Chondrocyte (in vitro differentiated cells): Measurements from ENCODE around the gene RNF214. TPM values are rescaled to one million over a fixed set of nuclear protein-coding genes. Genes with fewer than 3 reads are reported as not detected.

Experiments used
- DNase-seq: peaks from one replicate; pipeline ENCODE4 v3.0.0; 2021; ENCODE audit warnings: mixed read lengths, low spot score
- H3K27ac Mint-ChIP-seq: one replicate; pipeline ENCODE4 v1.8.0; 2021; ENCODE audit warnings: mild to moderate bottlenecking, moderate library complexity, mixed read lengths; ENCODE audit not compliant: unreplicated experiment
- H3K27me3 Mint-ChIP-seq: 2 replicates; pipeline ENCODE4 v1.8.0; 2021; ENCODE audit warnings: low read depth, mixed read lengths
- H3K36me3 Mint-ChIP-seq: 2 replicates; pipeline ENCODE4 v1.8.0; 2021; ENCODE audit warnings: low read depth, mixed read lengths
- H3K4me1 Mint-ChIP-seq: 2 replicates; pipeline ENCODE4 v1.8.0; 2021; ENCODE audit warnings: low read depth, mild to moderate bottlenecking, mixed read lengths
- H3K4me3 Mint-ChIP-seq: one replicate; pipeline ENCODE4 v1.8.0; 2021; ENCODE audit warnings: mild to moderate bottlenecking, moderate library complexity, mixed read lengths; ENCODE audit not compliant: unreplicated experiment
- H3K9me3 Mint-ChIP-seq: 2 replicates; pipeline ENCODE4 v1.8.0; 2021; ENCODE audit warnings: low read depth, mixed read lengths
- CTCF ChIP-seq: fragments of 200-600 bp; sonication (generic); IDR thresholded peaks from 2 replicates; pipeline ENCODE4 v1.5.0; 2021; ENCODE audit warnings: antibody characterized with exemption, mild to moderate bottlenecking, moderate library complexity
- total RNA-seq: library from RNA; stranded (reverse); gene quantifications from 3 replicates; pipeline ENCODE4 v1.2.1, GENCODE V29; 2021

RNF214 gene
- total RNA-seq, 1 donor from 2014 or later: 24.7 TPM

- DNase-seq: no peak
- peaks cover 50% of the 10 kb centered on the region for H3K36me3 Mint-ChIP-seq
- H3K27ac Mint-ChIP-seq: no peak overlapping the region
- H3K4me3 Mint-ChIP-seq: no peak overlapping the region
- H3K9me3 Mint-ChIP-seq: no peaks in the 10 kb centered on the region
- peaks cover 3% of the 10 kb centered on the region for H3K4me1 Mint-ChIP-seq
- H3K27me3 Mint-ChIP-seq: no peaks in the 10 kb centered on the region
- no peak for TF ChIP-seq CTCF
These were observed 54.1 kb downstream of the RNF214 start for GRCh38 chr11:117286588-117286987.

GRCh38 chr11:117287668-117288067 is 55.2 kb downstream of the RNF214 start:
- TF ChIP-seq CTCF: no peak
- H3K27ac Mint-ChIP-seq: no peak overlapping the region
- no peaks in the 10 kb centered on the region for H3K9me3 Mint-ChIP-seq
- H3K4me3 Mint-ChIP-seq: no peak overlapping the region
- peaks cover 42% of the 10 kb centered on the region for H3K36me3 Mint-ChIP-seq
- H3K4me1 Mint-ChIP-seq: no peaks in the 10 kb centered on the region
- no peak for DNase-seq
- H3K27me3 Mint-ChIP-seq: no peaks in the 10 kb centered on the region

- no peak for DNase-seq
- Mint-ChIP-seq H3K4me3 (no peak overlapping the region), H3K4me1 (no peaks in the 10 kb centered on the region), H3K9me3 (no peaks in the 10 kb centered on the region), H3K27ac (no peak overlapping the region), H3K27me3 (no peaks in the 10 kb centered on the region), H3K36me3 (peaks cover 46% of the 10 kb centered on the region)
- no peak for TF ChIP-seq CTCF
These were observed 57.3 kb downstream of the RNF214 start for GRCh38 chr11:117289795-117290194.

GRCh38 chr11:117290809-117291396 is 58.4 kb downstream of the RNF214 start, which contains the start of gene BACE1-AS:
Gene BACE1-AS (plus strand): TSS chr11:117291346.
- no peaks in the 10 kb centered on the region for H3K27me3 Mint-ChIP-seq
- H3K27ac Mint-ChIP-seq: no peak within 1 kb of the TSS
- no peak within 1 kb of the TSS for H3K4me3 Mint-ChIP-seq
- TF ChIP-seq CTCF: no peak
- no peak for DNase-seq
- no peaks in the 10 kb centered on the region for H3K4me1 Mint-ChIP-seq
- H3K36me3 Mint-ChIP-seq: peaks cover 47% of the 10 kb centered on the region
- no peaks in the 10 kb centered on the region for H3K9me3 Mint-ChIP-seq

GRCh38 chr11:117292616-117293015 is 60.1 kb downstream of the RNF214 start:
- DNase-seq: no peak
- Mint-ChIP-seq H3K4me1 (no peaks in the 10 kb centered on the region), H3K4me3 (no peak overlapping the region), H3K27ac (peak overlapping the region; percentile 43), H3K9me3 (no peaks in the 10 kb centered on the region), H3K36me3 (peaks cover 46% of the 10 kb centered on the region), H3K27me3 (no peaks in the 10 kb centered on the region)
- TF ChIP-seq CTCF: no peak
